Hypothalamus (tissue), 51 donors: ENCODE results near the gene PTPRN2.

Experiments
- DNase-seq, 51 donors: peaks; one replicate each; lab custom pipeline; 2025; lab: John Stamatoyannopoulos, UW

The PTPRN2 gene

GRCh38 chr7:158077934-158078910 lies 509.4 kb downstream of the PTPRN2 start:
- no peak for DNase-seq

GRCh38 chr7:158077151-158077840 lies 510.3 kb downstream of the PTPRN2 start:
- DNase-seq = no peak

GRCh38 chr7:158076656-158077055 lies 511.0 kb downstream of the PTPRN2 start:
- no peak for DNase-seq

GRCh38 chr7:158076215-158076614 lies 511.4 kb downstream of the PTPRN2 start:
- no peak for DNase-seq

- DNase-seq = peak in 2 of 51 donors; percentile 14 to 59
Observed at GRCh38 chr7:158075633-158076001, 512.0 kb downstream of the PTPRN2 start.

- DNase-seq = no peak
Observed at GRCh38 chr7:158074896-158075632, 512.6 kb downstream of the PTPRN2 start.

GRCh38 chr7:158073845-158074840 lies 513.5 kb downstream of the PTPRN2 start:
- DNase-seq = peak in 1 of 51 donors; percentile 65

- DNase-seq = peak in 2 of 51 donors; percentile 21 to 24
Observed at GRCh38 chr7:158072991-158073730, 514.5 kb downstream of the PTPRN2 start.

GRCh38 chr7:158070222-158070920 lies 517.3 kb downstream of the PTPRN2 start:
- DNase-seq = no peak

GRCh38 chr7:158068853-158069252 lies 518.8 kb downstream of the PTPRN2 start:
- no peak for DNase-seq

GRCh38 chr7:158067931-158068482 lies 519.6 kb downstream of the PTPRN2 start:
- DNase-seq = no peak

GRCh38 chr7:158067219-158067930 lies 520.2 kb downstream of the PTPRN2 start:
- no peak for DNase-seq

- no peak for DNase-seq
Observed at GRCh38 chr7:158066085-158066484, 521.5 kb downstream of the PTPRN2 start.

GRCh38 chr7:158065340-158065739 lies 522.3 kb downstream of the PTPRN2 start:
- DNase-seq = no peak

- DNase-seq = no peak
Observed at GRCh38 chr7:158064631-158065030, 523.0 kb downstream of the PTPRN2 start.

GRCh38 chr7:158063850-158064610 lies 523.6 kb downstream of the PTPRN2 start:
- DNase-seq = no peak

- DNase-seq = no peak
Observed at GRCh38 chr7:158062661-158063060, 525.0 kb downstream of the PTPRN2 start.
